B cell (primary cell): ENCODE results near the gene SENP5. TPM values are rescaled to one million over a fixed set of nuclear protein-coding genes. Genes with fewer than 3 reads are reported as not detected.

ENCODE experiments used
- ATAC-seq: fragments of 200-7000 bp; cut with Tn5 transposase; one replicate; pipeline ENCODE4 v1.10.0; 2021; ENCODE audit warnings: low read depth, mild to moderate bottlenecking, moderate number of reproducible peaks, moderate library complexity
- CTCF ChIA-PET: fragments of 350-600 bp; sonication (Branson Sonifier 250); formaldehyde crosslinking; loops from one replicate; lab custom pipeline; 2021; ENCODE audit warnings: antibody characterized with exemption, inconsistent platforms; lab: Charles Lee
- POLR2A ChIA-PET: fragments of 350-600 bp; sonication (Branson Sonifier 250); formaldehyde crosslinking; loops from one replicate; lab custom pipeline; 2021; ENCODE audit warnings: antibody characterized with exemption; lab: Charles Lee
- DNase-seq: peaks from one replicate; pipeline ENCODE4 v3.0.0; 2013
- H2AFZ ChIP-seq: 2 replicates; pipeline ENCODE4 v1.6.1; 2012; ENCODE audit warnings: mild to moderate bottlenecking, low read depth, low read length; ENCODE audit not compliant: insufficient read depth, poor library complexity, severe bottlenecking
- H3K27ac ChIP-seq, 2 donors: 1 replicate in 1 of 2; 2 replicates in 1 of 2; pipeline ENCODE4 v1.5.1; 2012 to 2013; ENCODE audit warnings: low read length in 2 of 2, mild to moderate bottlenecking in 2 of 2, moderate library complexity in 1 of 2
- H3K27me3 ChIP-seq, 4 experiments: fragments of 200-600 bp in 1 of 4; sonication (generic) in 1 of 4; replicated peaks in 1 of 4; 1 replicate in 2 of 4; 2 replicates in 2 of 4; pipeline versions ENCODE4 v1.6.1 to v1.7.0; 2013 to 2016; ENCODE audit warnings: low read length in 3 of 4, mild to moderate bottlenecking in 2 of 4, mixed read lengths in 1 of 4, moderate library complexity in 1 of 4; ENCODE audit not compliant: insufficient read depth in 4 of 4, control insufficient read depth in 3 of 4; ENCODE audit errors: control extremely low read depth in 1 of 4
- H3K36me3 ChIP-seq, 2 experiments: replicated peaks in 1 of 2; 1 replicate in 1 of 2; 2 replicates in 1 of 2; pipeline versions ENCODE4 v1.6.1 to v1.7.1; 2013; ENCODE audit warnings: low read length in 1 of 2; ENCODE audit not compliant: insufficient read depth in 2 of 2, control insufficient read depth in 1 of 2; ENCODE audit errors: control extremely low read depth in 1 of 2, extremely low read depth in 1 of 2
- H3K4me1 ChIP-seq, 2 donors: fragments of 200-600 bp in 1 of 2; sonication (generic) in 1 of 2; 1 replicate in 1 of 2; 2 replicates in 1 of 2; pipeline versions ENCODE4 v1.5.1 to v1.6.1; 2013 to 2017; ENCODE audit warnings: low read length in 2 of 2; ENCODE audit not compliant: control insufficient read depth in 2 of 2, insufficient read depth in 2 of 2
- H3K4me2 ChIP-seq: replicated peaks from 2 replicates; pipeline ENCODE3; 2012; ENCODE audit warnings: mild to moderate bottlenecking, low read depth, low read length; ENCODE audit not compliant: poor library complexity, severe bottlenecking
- H3K4me3 ChIP-seq, 5 experiments: fragments of 200-600 bp in 1 of 5; sonication (generic) in 1 of 5; 1 replicate in 3 of 5; 2 replicates in 2 of 5; pipeline versions ENCODE4 v1.5.1 to v1.7.0; 2011 to 2016; ENCODE audit warnings: low read length in 4 of 5, mild to moderate bottlenecking in 4 of 5, low read depth in 2 of 5, control low read depth in 1 of 5, moderate library complexity in 1 of 5; ENCODE audit not compliant: insufficient read depth in 1 of 5; ENCODE audit errors: control extremely low read depth in 1 of 5, extremely low read depth in 1 of 5
- H3K79me2 ChIP-seq: fragments of 200-600 bp; sonication (generic); one replicate; pipeline ENCODE4 v1.6.0; 2016; ENCODE audit warnings: low read length; ENCODE audit not compliant: control insufficient read depth, insufficient read depth
- H3K9ac ChIP-seq: fragments of 200-600 bp; sonication (generic); 2 replicates; pipeline ENCODE4 v1.6.1; 2017; ENCODE audit warnings: mild to moderate bottlenecking, low read length, moderate library complexity
- H3K9me3 ChIP-seq, 3 donors: one replicate each; pipeline versions ENCODE4 v1.6.1 to v1.7.1; 2013; ENCODE audit warnings: low read length in 2 of 3; ENCODE audit not compliant: control insufficient read depth in 2 of 3, insufficient read depth in 1 of 3; ENCODE audit errors: control extremely low read depth in 1 of 3
- H4K20me1 ChIP-seq: 2 replicates; pipeline ENCODE4 v1.6.0; 2012; ENCODE audit warnings: mild to moderate bottlenecking, low read length; ENCODE audit not compliant: insufficient read depth, control insufficient read depth, poor library complexity, severe bottlenecking
- H3K27ac Mint-ChIP-seq: one replicate; pipeline ENCODE4 v1.8.0; 2021; ENCODE audit warnings: mixed read lengths
- H3K27me3 Mint-ChIP-seq: one replicate; pipeline ENCODE4 v1.8.0; 2021; ENCODE audit warnings: mixed read lengths
- H3K4me1 Mint-ChIP-seq: one replicate; pipeline ENCODE4 v1.8.0; 2021; ENCODE audit warnings: mixed read lengths
- H3K4me3 Mint-ChIP-seq: one replicate; pipeline ENCODE4 v1.8.0; 2021; ENCODE audit warnings: mixed read lengths
- H3K9me3 Mint-ChIP-seq: one replicate; pipeline ENCODE4 v1.8.0; 2022; ENCODE audit warnings: mixed read lengths; ENCODE audit not compliant: insufficient read depth
- CTCF ChIP-seq: fragments of 200-600 bp; IDR thresholded peaks from one replicate; pipeline ENCODE4 v1.8.0; 2022; ENCODE audit warnings: antibody characterized with exemption, mild to moderate bottlenecking
- EZH2 ChIP-seq: IDR thresholded peaks from 2 replicates; pipeline ENCODE4 v1.6.1; 2012; ENCODE audit warnings: borderline replicate concordance, low read depth, mild to moderate bottlenecking, moderate library complexity, low read length; ENCODE audit not compliant: insufficient read depth, poor library complexity, severe bottlenecking
- WGBS: methylation state at CpG from one replicate; pipeline ENCODE4 v1.1.5; 2013; ENCODE audit warnings: missing lambda C conversion rate; ENCODE audit not compliant: insufficient coverage; 5-methylcytosine and 5-hydroxymethylcytosine counted together
- intact Hi-C: fragments of 100-400 bp; cut with micrococcal nuclease; formaldehyde crosslinking; loops from one replicate; pipeline ENCODE4 v1.10.0; 2022
- polyA plus RNA-seq: library from polyadenylated mRNA; depleted of rRNA; stranded (reverse); fragments of >200 nt; gene quantifications from 2 replicates; pipeline ENCODE4 v1.2.3, GENCODE V29; 2012
- total RNA-seq, 2 donors: library from RNA; stranded (reverse); fragments of 120-200 nt in 1 of 2; gene quantifications; 1 replicate in 1 of 2; 2 replicates in 1 of 2; pipeline versions ENCODE4 v1.2.3 to v1.2.4, GENCODE V29; 2013 to 2022

The SENP5 gene
- total and polyA plus RNA-seq, 2 donors (not counting 1 experiment from before 2014, with no cell fraction given): 9.2 to 51.5 TPM

- WGBS: 80% methylated on average over 5 of the region's 7 CpGs
These were observed 87.1 kb downstream of the SENP5 start for GRCh38 chr3:196954832-196955231.

More at GRCh38 chr3:196954832-196955231, 87.1 kb downstream of the SENP5 start:
- no peak overlapping the region for H3K4me3 Mint-ChIP-seq
- Histone ChIP-seq H3K27me3 (peaks cover 0 to 3% (median 0%) of the 10 kb centered on the region in 4 experiments), H3K79me2 (no peaks in the 10 kb centered on the region), H3K9ac (no peak overlapping the region), H4K20me1 (no peaks in the 10 kb centered on the region), H3K9me3 (no peaks in the 10 kb centered on the region), H3K4me2 (no peak overlapping the region), H2AFZ (no peak overlapping the region), H3K27ac (no peak overlapping the region), H3K36me3 (no peaks in the 10 kb centered on the region), H3K4me3 (no peak overlapping the region), H3K4me1 (no peaks in the 10 kb centered on the region)
- no peak overlapping the region for H3K27ac Mint-ChIP-seq
- ChIA-PET CTCF (interaction anchor here (0.6 kb wide), 1 partner anchor 110 kb away, joined by 3 read pairs; no protein-coding TSS in a partner anchor), POLR2A (no interaction called here)
- TF ChIP-seq EZH2 (no peak), CTCF (no peak)
- peaks cover 2% of the 10 kb centered on the region for H3K9me3 Mint-ChIP-seq
- ATAC-seq: no peak
- intact Hi-C loops: no loop called here
- no peak for DNase-seq
- peaks cover 4% of the 10 kb centered on the region for H3K27me3 Mint-ChIP-seq
- H3K4me1 Mint-ChIP-seq: no peaks in the 10 kb centered on the region
